HuH-7.5 (cell line): ENCODE data around the gene MED1.
"Not testable (repeated sequence)": the region's sequence is repeated elsewhere in the genome, so short reads cannot be mapped to it uniquely, and the experiment has no call there.

Experiments used
- DNase-seq: peaks from one replicate; pipeline ENCODE4 v3.0.0; 2011; ENCODE audit warnings: low spot score

Gene MED1

GRCh38 chr17:39439868-39440267 is 11.2 kb downstream of the MED1 start:
- not testable (repeated sequence) for DNase-seq

GRCh38 chr17:39429600-39429999 is 21.5 kb downstream of the MED1 start:
- DNase-seq: no peak

GRCh38 chr17:39416141-39416540 is 34.9 kb downstream of the MED1 start:
- no peak for DNase-seq

GRCh38 chr17:39410279-39410678 is 40.8 kb downstream of the MED1 start:
- no peak for DNase-seq

GRCh38 chr17:39408360-39408759 is 42.7 kb downstream of the MED1 start:
- no peak for DNase-seq

- no peak for DNase-seq
Observed at GRCh38 chr17:39406951-39407350, 44.1 kb downstream of the MED1 start.

- DNase-seq: no peak
Observed at GRCh38 chr17:39405436-39405835, 45.6 kb downstream of the MED1 start.

- no peak for DNase-seq
Observed at GRCh38 chr17:39404542-39405378, 46.3 kb downstream of the MED1 start.

GRCh38 chr17:39402890-39403605 is 48.0 kb downstream of the MED1 start:
- no peak for DNase-seq

GRCh38 chr17:39402244-39402889 is 48.7 kb downstream of the MED1 start:
- DNase-seq: peak; percentile 78

GRCh38 chr17:39401412-39402243 is 49.4 kb downstream of the MED1 start, which contains the start of gene FBXL20:
TSS of gene FBXL20 (minus strand) at chr17:39401626. CDS start at chr17:39401402, 224 bp downstream.
- peak; percentile 93 for DNase-seq

GRCh38 chr17:39400547-39401411 is 50.3 kb downstream of the MED1 start:
- DNase-seq: peak; percentile 10

GRCh38 chr17:39399791-39400190 is 51.3 kb downstream of the MED1 start:
- no peak for DNase-seq

- DNase-seq: no peak
Observed at GRCh38 chr17:39393736-39394135, 57.3 kb downstream of the MED1 start.

- no peak for DNase-seq
Observed at GRCh38 chr17:39391448-39391847, 59.6 kb downstream of the MED1 start.

GRCh38 chr17:39385040-39385439 is 66.0 kb downstream of the MED1 start:
- DNase-seq: no peak

- DNase-seq: no peak
Observed at GRCh38 chr17:39380144-39380543, 70.9 kb downstream of the MED1 start.

GRCh38 chr17:39376434-39376833 is 74.6 kb downstream of the MED1 start:
- DNase-seq: no peak

- DNase-seq: not testable (repeated sequence)
Observed at GRCh38 chr17:39367805-39368204, 83.3 kb downstream of the MED1 start.

GRCh38 chr17:39365872-39366271 is 85.2 kb downstream of the MED1 start:
- DNase-seq: no peak

GRCh38 chr17:39365242-39365641 is 85.8 kb downstream of the MED1 start:
- no peak for DNase-seq
